IMR-90 (cell line): ENCODE results near the gene EVL.

ENCODE experiments used
- BHLHE40 ChIP-seq: fragments of 150-350 bp; IDR thresholded peaks from 2 replicates; pipeline ENCODE4 v1.6.1; 2016; ENCODE audit warnings: mild to moderate bottlenecking, low read depth, low read length
- CEBPB ChIP-seq: IDR thresholded peaks from 2 replicates; pipeline ENCODE4 v1.6.1; 2012; ENCODE audit warnings: low read depth, low read length, improper control_type of control experiment
- CHD1 ChIP-seq: IDR thresholded peaks from 2 replicates; pipeline ENCODE4 v1.6.1; 2012; ENCODE audit warnings: low read depth, low read length, improper control_type of control experiment
- FOS ChIP-seq: fragments of 150-350 bp; IDR thresholded peaks from 2 replicates; pipeline ENCODE4 v1.6.1; 2016; ENCODE audit warnings: low read depth, low read length
- MAFK ChIP-seq: IDR thresholded peaks from 2 replicates; pipeline ENCODE4 v1.6.1; 2012; ENCODE audit warnings: low read depth, low read length, improper control_type of control experiment
- MAZ ChIP-seq: IDR thresholded peaks from 2 replicates; pipeline ENCODE4 v1.6.1; 2012; ENCODE audit warnings: low read depth, mild to moderate bottlenecking, low read length, improper control_type of control experiment, moderate library complexity, borderline replicate concordance
- MXI1 ChIP-seq: IDR thresholded peaks from 2 replicates; pipeline ENCODE4 v1.6.1; 2012; ENCODE audit warnings: low read depth, mild to moderate bottlenecking, low read length, moderate library complexity, borderline replicate concordance
- POLR2A ChIP-seq: IDR thresholded peaks from 2 replicates; pipeline ENCODE4 v1.6.1; 2012; ENCODE audit warnings: mild to moderate bottlenecking, low read depth, low read length
- RAD21 ChIP-seq: IDR thresholded peaks from 2 replicates; pipeline ENCODE4 v1.6.1; 2012; ENCODE audit warnings: low read length, improper control_type of control experiment
- RFX5 ChIP-seq: IDR thresholded peaks from 2 replicates; pipeline ENCODE4 v1.8.0; 2012; ENCODE audit warnings: low read depth, mild to moderate bottlenecking, low read length, moderate library complexity
- SMC3 ChIP-seq: fragments of 150-350 bp; IDR thresholded peaks from 2 replicates; pipeline ENCODE4 v1.6.1; 2016; ENCODE audit warnings: low read depth, mild to moderate bottlenecking, antibody characterized with exemption, low read length, moderate library complexity
- USF2 ChIP-seq: fragments of 150-350 bp; IDR thresholded peaks from 2 replicates; pipeline ENCODE4 v1.6.1; 2017; ENCODE audit warnings: mild to moderate bottlenecking, antibody characterized with exemption, low read length, low read depth
- TF ChIP-seq, protein P1 (sequence below): conservative IDR thresholded peaks from 2 replicates; pipeline ENCODE4 v1.5.1; 2012; ENCODE audit warnings: mild to moderate bottlenecking, low read depth, low read length, improper control_type of control experiment
- TF ChIP-seq, protein P2 (sequence below): fragments of 150-350 bp; IDR thresholded peaks from 2 replicates; pipeline ENCODE4 v1.6.1; 2016; ENCODE audit warnings: low read depth, mild to moderate bottlenecking, low read length, moderate library complexity, borderline replicate concordance

GRCh38 chr14:100143523-100143922 lies 78.3 kb downstream of the EVL start:
- TF ChIP-seq RFX5 (no peak), MXI1 (no peak), POLR2A (no peak), MAZ (no peak), CEBPB (no peak), FOS (no peak), CHD1 (no peak), USF2 (no peak), RAD21 (no peak), BHLHE40 (no peak), SMC3 (no peak), MAFK (no peak)
- TF ChIP-seq, protein P1, sequence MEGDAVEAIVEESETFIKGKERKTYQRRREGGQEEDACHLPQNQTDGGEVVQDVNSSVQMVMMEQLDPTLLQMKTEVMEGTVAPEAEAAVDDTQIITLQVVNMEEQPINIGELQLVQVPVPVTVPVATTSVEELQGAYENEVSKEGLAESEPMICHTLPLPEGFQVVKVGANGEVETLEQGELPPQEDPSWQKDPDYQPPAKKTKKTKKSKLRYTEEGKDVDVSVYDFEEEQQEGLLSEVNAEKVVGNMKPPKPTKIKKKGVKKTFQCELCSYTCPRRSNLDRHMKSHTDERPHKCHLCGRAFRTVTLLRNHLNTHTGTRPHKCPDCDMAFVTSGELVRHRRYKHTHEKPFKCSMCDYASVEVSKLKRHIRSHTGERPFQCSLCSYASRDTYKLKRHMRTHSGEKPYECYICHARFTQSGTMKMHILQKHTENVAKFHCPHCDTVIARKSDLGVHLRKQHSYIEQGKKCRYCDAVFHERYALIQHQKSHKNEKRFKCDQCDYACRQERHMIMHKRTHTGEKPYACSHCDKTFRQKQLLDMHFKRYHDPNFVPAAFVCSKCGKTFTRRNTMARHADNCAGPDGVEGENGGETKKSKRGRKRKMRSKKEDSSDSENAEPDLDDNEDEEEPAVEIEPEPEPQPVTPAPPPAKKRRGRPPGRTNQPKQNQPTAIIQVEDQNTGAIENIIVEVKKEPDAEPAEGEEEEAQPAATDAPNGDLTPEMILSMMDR = no peak
- TF ChIP-seq, protein P2, sequence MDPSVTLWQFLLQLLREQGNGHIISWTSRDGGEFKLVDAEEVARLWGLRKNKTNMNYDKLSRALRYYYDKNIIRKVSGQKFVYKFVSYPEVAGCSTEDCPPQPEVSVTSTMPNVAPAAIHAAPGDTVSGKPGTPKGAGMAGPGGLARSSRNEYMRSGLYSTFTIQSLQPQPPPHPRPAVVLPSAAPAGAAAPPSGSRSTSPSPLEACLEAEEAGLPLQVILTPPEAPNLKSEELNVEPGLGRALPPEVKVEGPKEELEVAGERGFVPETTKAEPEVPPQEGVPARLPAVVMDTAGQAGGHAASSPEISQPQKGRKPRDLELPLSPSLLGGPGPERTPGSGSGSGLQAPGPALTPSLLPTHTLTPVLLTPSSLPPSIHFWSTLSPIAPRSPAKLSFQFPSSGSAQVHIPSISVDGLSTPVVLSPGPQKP = no peak
